Dermis blood vessel endothelial cell (primary cell): ENCODE measurements around the gene KIF3B. TPM values are rescaled to one million over a fixed set of nuclear protein-coding genes. Genes with fewer than 3 reads are reported as not detected.
A peak's percentile ranks its signal among the peaks of the same experiment; 100 is the strongest.
"Not testable (repeated sequence)": the region's sequence is repeated elsewhere in the genome, so short reads cannot be mapped to it uniquely, and the experiment has no call there.

ENCODE experiments used
- DNase-seq: peaks from one replicate; pipeline ENCODE4 v3.0.0; 2010
- total RNA-seq: library from RNA; depleted of rRNA; stranded (reverse); fragments of >200 nt; gene quantifications from 2 replicates; pipeline ENCODE4 v1.2.3, GENCODE V29; 2014

Gene KIF3B
- total RNA-seq, 1 donor from 2014 or later, result 24.0 TPM

GRCh38 chr20:32333181-32333987 is 55.9 kb downstream of the KIF3B start:
- peak; percentile 16 for DNase-seq

GRCh38 chr20:32333988-32334885 is 56.8 kb downstream of the KIF3B start:
- DNase-seq, result peak; percentile 92

GRCh38 chr20:32336918-32337347 is 59.5 kb downstream of the KIF3B start:
- DNase-seq, result peak; percentile 59

GRCh38 chr20:32337937-32338661 is 60.6 kb downstream of the KIF3B start:
- no peak for DNase-seq

GRCh38 chr20:32338665-32339064 is 61.2 kb downstream of the KIF3B start:
- DNase-seq, result no peak

GRCh38 chr20:32339116-32339515 is 61.7 kb downstream of the KIF3B start:
- no peak for DNase-seq

- not testable (repeated sequence) for DNase-seq
Measured at GRCh38 chr20:32341053-32341452, 63.6 kb downstream of the KIF3B start.

GRCh38 chr20:32343439-32343838 is 66.0 kb downstream of the KIF3B start:
- no peak for DNase-seq

- DNase-seq, result no peak
Measured at GRCh38 chr20:32344835-32345506, 67.5 kb downstream of the KIF3B start.

- DNase-seq, result no peak
Measured at GRCh38 chr20:32348207-32348606, 70.8 kb downstream of the KIF3B start.

GRCh38 chr20:32350421-32350820 is 73.0 kb downstream of the KIF3B start:
- DNase-seq, result no peak

- DNase-seq, result no peak
Measured at GRCh38 chr20:32352121-32352720, 74.8 kb downstream of the KIF3B start.

- DNase-seq, result no peak
Measured at GRCh38 chr20:32353848-32354496, 76.5 kb downstream of the KIF3B start.

- no peak for DNase-seq
Measured at GRCh38 chr20:32354592-32355416, 77.4 kb downstream of the KIF3B start.

- DNase-seq, result no peak
Measured at GRCh38 chr20:32355417-32355841, 78.0 kb downstream of the KIF3B start.

GRCh38 chr20:32355907-32356621 is 78.6 kb downstream of the KIF3B start:
- not testable (repeated sequence) for DNase-seq

- DNase-seq, result peak; percentile 46
Measured at GRCh38 chr20:32356622-32357374, 79.3 kb downstream of the KIF3B start.

GRCh38 chr20:32357375-32357868 is 80.0 kb downstream of the KIF3B start:
- DNase-seq, result peak; percentile 63
